ENCODE data around the gene ERGIC2. TPM values are rescaled to one million over a fixed set of nuclear protein-coding genes. Genes with fewer than 3 reads are reported as not detected.
A peak's percentile ranks its signal among the peaks of the same experiment; 100 is the strongest.

ERGIC2 gene
- total and polyA plus RNA-seq, 7 experiments from 2014 or later: 36.0 to 85.7 (median 78.6) TPM

GRCh38 chr12:29334937-29335336, 46.0 kb downstream of the ERGIC2 start:
- intact Hi-C loops (cut with micrococcal nuclease): no loop called here
- H3K4me3 ChIP-seq (ENCODE audit: low read length): no peak overlapping the region
- H3K27me3 ChIP-seq (ENCODE audit: control insufficient read depth in 2 of 2, insufficient read depth in 2 of 2, low read length in 2 of 2): no peaks in the 10 kb centered on the region
- Mint-ChIP-seq H3K4me3 (no peak overlapping the region), H3K9me3 (no peaks in the 10 kb centered on the region), H3K36me3 (peaks cover 0 to 13% (median 5%) of the 10 kb centered on the region in 5 donors), H3K27ac (no peak overlapping the region), H3K27me3 (no peaks in the 10 kb centered on the region), H3K4me1 (peaks cover 0 to 5% (median 0%) of the 10 kb centered on the region in 7 donors)
- no peaks in the 10 kb centered on the region for H3K9me3 ChIP-seq (ENCODE audit: control insufficient read depth in 2 of 3, low read length in 3 of 3)
- H3K36me3 ChIP-seq (ENCODE audit: control insufficient read depth in 2 of 3, insufficient read depth in 3 of 3, low read length in 3 of 3): peaks cover 0 to 3% (median under 1%) of the 10 kb centered on the region in 3 experiments
- CTCF ChIA-PET: interaction anchor here (0.7 kb wide), 1 partner anchor 17 kb away, joined by 3 read pairs; no protein-coding TSS in a partner anchor
- H3K4me1 ChIP-seq (ENCODE audit: control insufficient read depth in 2 of 2, insufficient read depth in 2 of 2, low read length in 2 of 2): no peaks in the 10 kb centered on the region
- H3K27ac ChIP-seq (ENCODE audit: low read depth, low read length): no peak overlapping the region
- POLR2A ChIA-PET: no interaction called here
- ATAC-seq: no peak
- DNase-seq: no peak

- Mint-ChIP-seq H3K36me3 (peaks cover 0 to 13% (median 5%) of the 10 kb centered on the region in 5 donors), H3K27me3 (no peaks in the 10 kb centered on the region), H3K4me3 (no peak overlapping the region), H3K9me3 (no peaks in the 10 kb centered on the region), H3K27ac (peak overlapping the region in 3 of 9 donors; percentile 12 to 58 (median 25)), H3K4me1 (peaks cover 0 to 5% (median 0%) of the 10 kb centered on the region in 7 donors)
- POLR2A ChIA-PET: no interaction called here
- no peaks in the 10 kb centered on the region for H3K4me1 ChIP-seq (ENCODE audit: control insufficient read depth in 2 of 2, insufficient read depth in 2 of 2, low read length in 2 of 2)
- peaks cover 0 to 3% (median 0%) of the 10 kb centered on the region in 3 experiments for H3K36me3 ChIP-seq (ENCODE audit: control insufficient read depth in 2 of 3, insufficient read depth in 3 of 3, low read length in 3 of 3)
- H3K27me3 ChIP-seq (ENCODE audit: control insufficient read depth in 2 of 2, insufficient read depth in 2 of 2, low read length in 2 of 2): no peaks in the 10 kb centered on the region
- H3K4me3 ChIP-seq (ENCODE audit: low read length): no peak overlapping the region
- no peak for DNase-seq
- CTCF ChIA-PET: no interaction called here
- intact Hi-C loops (cut with micrococcal nuclease): no loop called here
- H3K9me3 ChIP-seq (ENCODE audit: control insufficient read depth in 2 of 3, low read length in 3 of 3): no peaks in the 10 kb centered on the region
- no peak overlapping the region for H3K27ac ChIP-seq (ENCODE audit: low read depth, low read length)
- no peak for ATAC-seq
Measured at GRCh38 chr12:29333178-29333577, 47.8 kb downstream of the ERGIC2 start.

GRCh38 chr12:29329411-29329810, 51.6 kb downstream of the ERGIC2 start:
- H3K27me3 ChIP-seq (ENCODE audit: control insufficient read depth in 2 of 2, insufficient read depth in 2 of 2, low read length in 2 of 2): no peaks in the 10 kb centered on the region
- Mint-ChIP-seq H3K36me3 (peaks cover 6 to 25% (median 10%) of the 10 kb centered on the region in 5 donors), H3K4me3 (no peak overlapping the region), H3K27me3 (no peaks in the 10 kb centered on the region), H3K27ac (no peak overlapping the region), H3K4me1 (peaks cover 0 to 5% (median 0%) of the 10 kb centered on the region in 7 donors), H3K9me3 (peaks cover 0 to 3% (median 0%) of the 10 kb centered on the region in 11 donors)
- ChIA-PET POLR2A (no interaction called here), CTCF (interaction anchor here (0.7 to 1.0 kb wide), 2 partner anchors 19 to 1805 kb away, joined by 3 read pairs; partner anchors contain the start of gene PPFIBP1)
- no peak overlapping the region for H3K27ac ChIP-seq (ENCODE audit: low read depth, low read length)
- ATAC-seq (no peak), DNase-seq (no peak)
- intact Hi-C loops (cut with micrococcal nuclease): no loop called here
- no peak overlapping the region for H3K4me3 ChIP-seq (ENCODE audit: low read length)
- H3K4me1 ChIP-seq (ENCODE audit: control insufficient read depth in 2 of 2, insufficient read depth in 2 of 2, low read length in 2 of 2): no peaks in the 10 kb centered on the region
- H3K36me3 ChIP-seq (ENCODE audit: control insufficient read depth in 2 of 3, insufficient read depth in 3 of 3, low read length in 3 of 3): peaks cover 0 to 3% (median 0%) of the 10 kb centered on the region in 3 experiments
- H3K9me3 ChIP-seq (ENCODE audit: control insufficient read depth in 2 of 3, low read length in 3 of 3): no peaks in the 10 kb centered on the region

GRCh38 chr12:29322157-29322556, 58.8 kb downstream of the ERGIC2 start:
- CTCF ChIA-PET: no interaction called here
- Histone ChIP-seq H3K9me3 (ENCODE audit: control insufficient read depth in 2 of 3, low read length in 3 of 3) (no peaks in the 10 kb centered on the region), H3K27me3 (ENCODE audit: control insufficient read depth in 2 of 2, insufficient read depth in 2 of 2, low read length in 2 of 2) (no peaks in the 10 kb centered on the region), H3K36me3 (ENCODE audit: control insufficient read depth in 2 of 3, insufficient read depth in 3 of 3, low read length in 3 of 3) (no peaks in the 10 kb centered on the region), H3K4me3 (ENCODE audit: low read length) (no peak overlapping the region), H3K27ac (ENCODE audit: low read depth, low read length) (no peak overlapping the region), H3K4me1 (ENCODE audit: control insufficient read depth in 2 of 2, insufficient read depth in 2 of 2, low read length in 2 of 2) (no peaks in the 10 kb centered on the region)
- Mint-ChIP-seq H3K4me3 (no peak overlapping the region), H3K9me3 (peaks cover 0 to 5% (median 0%) of the 10 kb centered on the region in 11 donors), H3K27ac (no peak overlapping the region), H3K27me3 (no peaks in the 10 kb centered on the region), H3K4me1 (peaks cover 2 to 9% (median 8%) of the 10 kb centered on the region in 7 donors), H3K36me3 (peaks cover 4 to 30% (median 23%) of the 10 kb centered on the region in 5 donors)
- intact Hi-C loops (cut with micrococcal nuclease): no loop called here
- POLR2A ChIA-PET: no interaction called here
- ATAC-seq (no peak), DNase-seq (no peak)

GRCh38 chr12:29320295-29321085, 60.5 kb downstream of the ERGIC2 start:
- intact Hi-C loops (cut with micrococcal nuclease): no loop called here
- ATAC-seq (no peak), DNase-seq (no peak)
- ChIA-PET POLR2A (no interaction called here), CTCF (interaction anchor here (0.6 to 3.8 kb wide), 3 partner anchors 227 to 256 kb away, joined by 3 to 42 read pairs (median 4); no protein-coding TSS in a partner anchor)
- peaks cover 2 to 10% (median 8%) of the 10 kb centered on the region in 7 donors for H3K4me1 Mint-ChIP-seq
- Histone ChIP-seq H3K4me1 (ENCODE audit: control insufficient read depth in 2 of 2, insufficient read depth in 2 of 2, low read length in 2 of 2) (no peaks in the 10 kb centered on the region), H3K27ac (ENCODE audit: low read depth, low read length) (no peak overlapping the region), H3K27me3 (ENCODE audit: control insufficient read depth in 2 of 2, insufficient read depth in 2 of 2, low read length in 2 of 2) (no peaks in the 10 kb centered on the region), H3K4me3 (ENCODE audit: low read length) (no peak overlapping the region), H3K9me3 (ENCODE audit: control insufficient read depth in 2 of 3, low read length in 3 of 3) (no peaks in the 10 kb centered on the region), H3K36me3 (ENCODE audit: control insufficient read depth in 2 of 3, insufficient read depth in 3 of 3, low read length in 3 of 3) (no peaks in the 10 kb centered on the region)
- no peak overlapping the region for H3K4me3 Mint-ChIP-seq
- peaks cover 0 to 2% (median 0%) of the 10 kb centered on the region in 11 donors for H3K9me3 Mint-ChIP-seq
- H3K27ac Mint-ChIP-seq: no peak overlapping the region
- H3K27me3 Mint-ChIP-seq: no peaks in the 10 kb centered on the region
- peaks cover 2 to 25% (median 18%) of the 10 kb centered on the region in 5 donors for H3K36me3 Mint-ChIP-seq

- ChIA-PET POLR2A (interaction anchor here (0.6 to 1.0 kb wide), 2 partner anchors 244 to 255 kb away, joined by 3 read pairs; no protein-coding TSS in a partner anchor), CTCF (interaction anchor here (0.6 to 4.2 kb wide), 16 partner anchors 9 to 1207 kb away, joined by 3 to 42 read pairs (median 3); partner anchors contain the start of gene ERGIC2)
- Mint-ChIP-seq H3K9me3 (no peaks in the 10 kb centered on the region), H3K36me3 (peaks cover 0 to 12% (median 4%) of the 10 kb centered on the region in 5 donors), H3K4me3 (no peak overlapping the region), H3K4me1 (peaks cover 2 to 10% (median 8%) of the 10 kb centered on the region in 7 donors), H3K27me3 (no peaks in the 10 kb centered on the region), H3K27ac (peak overlapping the region in 1 of 9 donors; percentile 6)
- no peak overlapping the region for H3K27ac ChIP-seq (ENCODE audit: low read depth, low read length)
- no peaks in the 10 kb centered on the region for H3K9me3 ChIP-seq (ENCODE audit: control insufficient read depth in 2 of 3, low read length in 3 of 3)
- no peaks in the 10 kb centered on the region for H3K36me3 ChIP-seq (ENCODE audit: control insufficient read depth in 2 of 3, insufficient read depth in 3 of 3, low read length in 3 of 3)
- H3K4me1 ChIP-seq (ENCODE audit: control insufficient read depth in 2 of 2, insufficient read depth in 2 of 2, low read length in 2 of 2): no peaks in the 10 kb centered on the region
- intact Hi-C loops (cut with micrococcal nuclease): loop anchor here (1.0 to 10.0 kb wide), 4 partner anchors 163 to 244 kb away; partner anchors contain the start of gene FAR2 (in 1 of the 2)
- H3K4me3 ChIP-seq (ENCODE audit: low read length): no peak overlapping the region
- H3K27me3 ChIP-seq (ENCODE audit: control insufficient read depth in 2 of 2, insufficient read depth in 2 of 2, low read length in 2 of 2): no peaks in the 10 kb centered on the region
- DNase-seq: peak in 8 of 9 donors; percentile 22 to 73 (median 55)
- peak; percentile 100 for ATAC-seq
Measured at GRCh38 chr12:29317556-29318363, 63.2 kb downstream of the ERGIC2 start.

All from naive thymus-derived CD4-positive, alpha-beta T cell (primary cell).